IMR-90 (cell line): ENCODE data around the gene LTB4R. TPM values are rescaled to one million over a fixed set of nuclear protein-coding genes. Genes with fewer than 3 reads are reported as not detected.

Experiments
- ATAC-seq: fragments of 200-7000 bp; cut with Tn5 transposase; 2 replicates; pipeline ENCODE4 v1.9.1; 2020; ENCODE audit warnings: low read depth, mild to moderate bottlenecking, moderate library complexity
- BruUV-seq: library from RNA; stranded (reverse); fragments of 400-500 nt; replicated peaks from 2 replicates; lab custom pipeline; 2021; lab: Mats Ljungman, UMichigan
- CTCF ChIA-PET: fragments of 300-600 bp; formaldehyde crosslinking; extraction: SDS; loops from one replicate; lab custom pipeline; 2021; ENCODE audit warnings: antibody characterized with exemption; lab: Yijun Ruan, JAX
- POLR2A ChIA-PET: fragments of 300-600 bp; sonication (Branson Sonifier 250); formaldehyde crosslinking; loops from one replicate; lab custom pipeline; 2022; ENCODE audit warnings: antibody characterized with exemption; ENCODE audit not compliant: unreplicated experiment; lab: Charles Lee
- DNase-seq: peaks from one replicate; pipeline ENCODE4 v3.0.0; 2013
- H2AFZ ChIP-seq: replicated peaks from 2 replicates; pipeline ENCODE3; 2013; ENCODE audit warnings: low read length, mild to moderate bottlenecking; ENCODE audit not compliant: poor library complexity
- H2AK5ac ChIP-seq: 2 replicates; pipeline ENCODE4 v1.6.1; 2013; ENCODE audit warnings: low read depth, low read length, inconsistent platforms
- H2AK9ac ChIP-seq: replicated peaks from 2 replicates; pipeline ENCODE3; 2013; ENCODE audit warnings: mild to moderate bottlenecking, low read depth, low read length, moderate library complexity; ENCODE audit not compliant: poor library complexity
- H2BK120ac ChIP-seq: 2 replicates; pipeline ENCODE4 v1.6.1; 2013; ENCODE audit warnings: low read depth, low read length, inconsistent platforms
- H2BK15ac ChIP-seq: 3 replicates; pipeline ENCODE4 v1.6.1; 2013; ENCODE audit warnings: low read depth, low read length, inconsistent platforms
- H2BK20ac ChIP-seq: 2 replicates; pipeline ENCODE4 v1.6.1; 2013; ENCODE audit warnings: low read depth, mild to moderate bottlenecking, inconsistent platforms, low read length, moderate library complexity
- H2BK5ac ChIP-seq: 2 replicates; pipeline ENCODE4 v1.6.1; 2013; ENCODE audit warnings: mild to moderate bottlenecking, low read depth, low read length, inconsistent platforms; ENCODE audit not compliant: poor library complexity, severe bottlenecking
- H3K14ac ChIP-seq: replicated peaks from 2 replicates; pipeline ENCODE4 v1.6.1; 2013; ENCODE audit warnings: low read depth, low read length, inconsistent platforms
- H3K18ac ChIP-seq: 2 replicates; pipeline ENCODE4 v1.6.1; 2013; ENCODE audit warnings: low read depth, low read length, control low read depth
- H3K23ac ChIP-seq: 2 replicates; pipeline ENCODE4 v1.6.1; 2013; ENCODE audit warnings: low read depth, low read length, inconsistent platforms
- H3K27ac ChIP-seq: 2 replicates; pipeline ENCODE4 v1.5.1; 2013; ENCODE audit warnings: mild to moderate bottlenecking, control low read depth, low read length; ENCODE audit not compliant: insufficient read depth
- H3K27me3 ChIP-seq: 2 replicates; pipeline ENCODE4 v1.6.1; 2013; ENCODE audit warnings: low read length; ENCODE audit not compliant: control insufficient read depth, insufficient read depth
- H3K36me3 ChIP-seq: 2 replicates; pipeline ENCODE4 v1.6.1; 2013; ENCODE audit warnings: low read length, mixed read lengths; ENCODE audit not compliant: control insufficient read depth, insufficient read depth
- H3K4ac ChIP-seq: 2 replicates; pipeline ENCODE4 v1.6.1; 2013; ENCODE audit warnings: low read depth, low read length, inconsistent platforms
- H3K4me1 ChIP-seq: 2 replicates; pipeline ENCODE4 v1.6.1; 2013; ENCODE audit warnings: low read length, mixed read lengths; ENCODE audit not compliant: control insufficient read depth, insufficient read depth
- H3K4me2 ChIP-seq: 2 replicates; pipeline ENCODE4 v1.6.1; 2013; ENCODE audit warnings: low read depth, mild to moderate bottlenecking, control low read depth, low read length, moderate library complexity
- H3K4me3 ChIP-seq: 2 replicates; pipeline ENCODE4 v1.5.1; 2013; ENCODE audit warnings: low read depth, mild to moderate bottlenecking, control low read depth, low read length, moderate library complexity; ENCODE audit not compliant: insufficient read depth
- H3K56ac ChIP-seq: 2 replicates; pipeline ENCODE4 v1.6.1; 2013; ENCODE audit warnings: low read length, inconsistent platforms; ENCODE audit not compliant: insufficient read depth; ENCODE audit errors: extremely low read depth
- H3K79me1 ChIP-seq, 2 experiments: 2 replicates each; pipeline ENCODE4 v1.6.1; 2013; ENCODE audit warnings: low read length in 2 of 2, inconsistent platforms in 1 of 2, low read depth in 1 of 2
- H3K9ac ChIP-seq: 2 replicates; pipeline ENCODE4 v1.6.1; 2013; ENCODE audit warnings: low read depth, low read length, control low read depth
- H3K9me1 ChIP-seq: 2 replicates; pipeline ENCODE4 v1.6.1; 2013; ENCODE audit warnings: low read length, inconsistent platforms; ENCODE audit not compliant: insufficient read depth
- H3K9me3 ChIP-seq: 2 replicates; pipeline ENCODE4 v1.6.1; 2013; ENCODE audit warnings: low read length; ENCODE audit not compliant: control insufficient read depth, insufficient read depth
- H4K20me1 ChIP-seq: 2 replicates; pipeline ENCODE4 v1.6.1; 2013; ENCODE audit warnings: low read length, inconsistent platforms; ENCODE audit not compliant: insufficient read depth
- H4K5ac ChIP-seq: 2 replicates; pipeline ENCODE4 v1.6.1; 2013; ENCODE audit warnings: mild to moderate bottlenecking, low read depth, low read length, control low read depth
- H4K8ac ChIP-seq, 2 experiments: 2 replicates each; pipeline ENCODE4 v1.6.1; 2013; ENCODE audit warnings: low read depth in 2 of 2, low read length in 2 of 2, control low read depth in 1 of 2, inconsistent platforms in 1 of 2
- H4K91ac ChIP-seq: 2 replicates; pipeline ENCODE4 v1.6.1; 2013; ENCODE audit warnings: low read depth, low read length, inconsistent platforms; ENCODE audit not compliant: insufficient read depth
- BHLHE40 ChIP-seq: fragments of 150-350 bp; IDR thresholded peaks from 2 replicates; pipeline ENCODE4 v1.6.1; 2016; ENCODE audit warnings: mild to moderate bottlenecking, low read depth, low read length
- CEBPB ChIP-seq: IDR thresholded peaks from 2 replicates; pipeline ENCODE4 v1.6.1; 2012; ENCODE audit warnings: low read depth, low read length, improper control_type of control experiment
- CHD1 ChIP-seq: IDR thresholded peaks from 2 replicates; pipeline ENCODE4 v1.6.1; 2012; ENCODE audit warnings: low read depth, low read length, improper control_type of control experiment
- CTCF ChIP-seq: conservative IDR thresholded peaks from 2 replicates; pipeline ENCODE4 v1.5.1; 2012; ENCODE audit warnings: mild to moderate bottlenecking, low read depth, low read length, improper control_type of control experiment
- ELK1 ChIP-seq: fragments of 150-350 bp; IDR thresholded peaks from 2 replicates; pipeline ENCODE4 v1.6.1; 2016; ENCODE audit warnings: low read depth, mild to moderate bottlenecking, low read length, moderate library complexity, borderline replicate concordance
- FOS ChIP-seq: fragments of 150-350 bp; IDR thresholded peaks from 2 replicates; pipeline ENCODE4 v1.6.1; 2016; ENCODE audit warnings: low read depth, low read length
- MAFK ChIP-seq: IDR thresholded peaks from 2 replicates; pipeline ENCODE4 v1.6.1; 2012; ENCODE audit warnings: low read depth, low read length, improper control_type of control experiment
- MAZ ChIP-seq: IDR thresholded peaks from 2 replicates; pipeline ENCODE4 v1.6.1; 2012; ENCODE audit warnings: low read depth, mild to moderate bottlenecking, low read length, improper control_type of control experiment, moderate library complexity, borderline replicate concordance
- NFE2L2 ChIP-seq: fragments of 150-350 bp; IDR thresholded peaks from 2 replicates; pipeline ENCODE4 v1.6.1; 2016; ENCODE audit warnings: low read depth, mild to moderate bottlenecking, low read length
- POLR2A ChIP-seq: IDR thresholded peaks from 2 replicates; pipeline ENCODE4 v1.6.1; 2012; ENCODE audit warnings: mild to moderate bottlenecking, low read depth, low read length
- RAD21 ChIP-seq: IDR thresholded peaks from 2 replicates; pipeline ENCODE4 v1.6.1; 2012; ENCODE audit warnings: low read length, improper control_type of control experiment
- RCOR1 ChIP-seq: IDR thresholded peaks from 2 replicates; pipeline ENCODE4 v1.6.1; 2012; ENCODE audit warnings: mild to moderate bottlenecking, low read length, improper control_type of control experiment; ENCODE audit not compliant: insufficient replicate concordance
- RFX5 ChIP-seq: IDR thresholded peaks from 2 replicates; pipeline ENCODE4 v1.8.0; 2012; ENCODE audit warnings: low read depth, mild to moderate bottlenecking, low read length, moderate library complexity
- SMC3 ChIP-seq: fragments of 150-350 bp; IDR thresholded peaks from 2 replicates; pipeline ENCODE4 v1.6.1; 2016; ENCODE audit warnings: low read depth, mild to moderate bottlenecking, antibody characterized with exemption, low read length, moderate library complexity
- USF2 ChIP-seq: fragments of 150-350 bp; IDR thresholded peaks from 2 replicates; pipeline ENCODE4 v1.6.1; 2017; ENCODE audit warnings: mild to moderate bottlenecking, antibody characterized with exemption, low read length, low read depth
- WGBS, 2 experiments: methylation state at CpG; one replicate each; pipeline versions ENCODE4 v1.1.5 to v1.1.7; 2013; ENCODE audit warnings: missing lambda C conversion rate in 2 of 2; ENCODE audit not compliant: insufficient read length in 1 of 2; ENCODE audit errors: extremely low coverage in 2 of 2; 5-methylcytosine and 5-hydroxymethylcytosine counted together
- dilution Hi-C: fragments of 300-500 bp; cut with HindIII; formaldehyde crosslinking; loops from one replicate; pipeline ENCODE4 v1.14.3; 2018; ENCODE audit warnings: low sequenced_read_pairs; ENCODE audit not compliant: unreplicated experiment
- in situ Hi-C: fragments of 300-500 bp; cut with MboI; formaldehyde crosslinking; loops from 3 replicates; pipeline ENCODE4 v1.14.3; 2019; ENCODE audit warnings: low sequenced_read_pairs, inconsistent platforms, mixed read lengths
- intact Hi-C: fragments of 100-400 bp; cut with micrococcal nuclease; formaldehyde crosslinking; loops from 2 replicates; pipeline ENCODE4 v1.10.0; 2022
- polyA plus RNA-seq, 3 experiments: library from polyadenylated mRNA; depleted of rRNA; stranded (reverse); fragments of >200 nt; gene quantifications; 2 replicates each; pipeline ENCODE4 v1.2.3, GENCODE V29; 2012; ENCODE audit warnings: low replicate concordance in 1 of 3
- total RNA-seq: library from RNA; depleted of rRNA; stranded (reverse); fragments of >200 nt; gene quantifications from 2 replicates; pipeline ENCODE4 v1.2.3, GENCODE V29; 2012

LTB4R gene
- total and polyA plus RNA-seq, 2 of the 4 experiments (the other 2 are of a cell fraction), result 0.18 to 2.3 TPM

- dilution Hi-C loops, result no loop called here
- Histone ChIP-seq H2AK9ac (no peak overlapping the region), H3K14ac (no peak overlapping the region), H3K27me3 (peaks cover 21% of the 10 kb centered on the region; the same call in 1 of the 2 replicates), H3K9me3 (no peaks in the 10 kb centered on the region), H3K27ac (no peak overlapping the region), H4K91ac (no peak overlapping the region), H4K5ac (no peak overlapping the region), H3K4me3 (no peak overlapping the region), H3K36me3 (no peaks in the 10 kb centered on the region), H3K4me1 (peaks cover 10% of the 10 kb centered on the region; the same call in 1 of the 2 replicates), H3K56ac (no peak overlapping the region), H2BK15ac (no peak overlapping the region), H3K4me2 (no peak overlapping the region), H2BK120ac (no peak overlapping the region), H3K9ac (no peak overlapping the region), H2BK5ac (no peak overlapping the region), H4K8ac (no peak overlapping the region), H3K4ac (no peak overlapping the region), H3K9me1 (peaks cover 11% of the 10 kb centered on the region; the same call in 1 of the 2 replicates), H2BK20ac (no peak overlapping the region), H3K79me1 (0 out of 4 replicates have a peak, but pooled peaks cover 0 to 5% of the 10 kb centered on the region in 2 experiments), H2AK5ac (no peak overlapping the region), H3K23ac (no peak overlapping the region), H4K20me1 (peaks cover under 1% of the 10 kb centered on the region; the same call in 1 of the 2 replicates), H3K18ac (no peak overlapping the region), H2AFZ (no peak overlapping the region)
- ChIA-PET CTCF (no interaction called here), POLR2A (no interaction called here)
- in situ Hi-C loops, result no loop called here
- DNase-seq, result no peak
- intact Hi-C loops, result no loop called here
- no peak for ATAC-seq
- TF ChIP-seq FOS (no peak), ELK1 (no peak), RAD21 (no peak), MAFK (no peak), POLR2A (no peak), CTCF (no peak), MAZ (no peak), RCOR1 (no peak), SMC3 (no peak), NFE2L2 (no peak), CEBPB (no peak), BHLHE40 (no peak), RFX5 (no peak), USF2 (no peak), CHD1 (no peak)
- no CpG with 5 or more reads among the region's 2 CpGs for WGBS, 2 experiments
- BruUV-seq, result no TSS peak
Measured at GRCh38 chr14:24313913-24314312, 2.6 kb downstream of the LTB4R start.
